ENCODE measurements around the gene TRAK2. TPM values are rescaled to one million over a fixed set of nuclear protein-coding genes. Genes with fewer than 3 reads are reported as not detected.

Gene TRAK2
- total RNA-seq, 1 experiment from 2014 or later = 30.1 TPM

- Histone ChIP-seq H3K36me3 (ENCODE audit: insufficient read depth, low read length, poor library complexity, severe bottlenecking) (no peaks in the 10 kb centered on the region), H3K27ac (ENCODE audit: low read depth, low read length, poor library complexity, severe bottlenecking) (peak overlapping the region; percentile 60), H3K4me1 (ENCODE audit: insufficient read depth, low read length, poor library complexity, severe bottlenecking) (peaks cover 65% of the 10 kb centered on the region), H3K27me3 (replicated peaks; ENCODE audit: insufficient read depth, low read depth, low read length, poor library complexity) (no peaks in the 10 kb centered on the region), H3K9me3 (ENCODE audit: low read depth, low read length, poor library complexity, severe bottlenecking) (no peaks in the 10 kb centered on the region), H3K4me3 (ENCODE audit: low read depth, low read length, poor library complexity, severe bottlenecking) (peak overlapping the region; percentile 17)
- no TSS peak for BruUV-seq (replicated peaks)
- ChIA-PET CTCF (interaction anchor here (0.6 kb wide), 1 partner anchor 48 kb away, joined by 3 read pairs; the partner anchor contains the start of genes STRADB and TRAK2), POLR2A (ENCODE audit: low non-redundant PET) (no interaction called here)
- DNase-seq (ENCODE audit: low spot score) = peak; percentile 73
- intact Hi-C loops (cut with micrococcal nuclease; ENCODE audit: unreplicated experiment) = no loop called here
- TF ChIP-seq CTCF (conservative IDR thresholded peaks at IDR 0.05; ENCODE audit: low read depth, low read length) (no peak), EZH2 (IDR thresholded peaks at IDR 0.05; ENCODE audit: borderline replicate concordance, low read depth, low read length, poor library complexity, severe bottlenecking) (no peak)
Measured at GRCh38 chr2:201403880-201404279, 47.4 kb downstream of the TRAK2 start.

GRCh38 chr2:201402651-201403562 is 48.4 kb downstream of the TRAK2 start:
- intact Hi-C loops (cut with micrococcal nuclease; ENCODE audit: unreplicated experiment) = no loop called here
- Histone ChIP-seq H3K27ac (ENCODE audit: low read depth, low read length, poor library complexity, severe bottlenecking) (peak overlapping the region; percentile 60), H3K9me3 (ENCODE audit: low read depth, low read length, poor library complexity, severe bottlenecking) (no peaks in the 10 kb centered on the region), H3K36me3 (ENCODE audit: insufficient read depth, low read length, poor library complexity, severe bottlenecking) (peaks cover 6% of the 10 kb centered on the region), H3K4me3 (ENCODE audit: low read depth, low read length, poor library complexity, severe bottlenecking) (no peak overlapping the region), H3K27me3 (replicated peaks; ENCODE audit: insufficient read depth, low read depth, low read length, poor library complexity) (no peaks in the 10 kb centered on the region), H3K4me1 (ENCODE audit: insufficient read depth, low read length, poor library complexity, severe bottlenecking) (peaks cover 64% of the 10 kb centered on the region)
- POLR2A ChIA-PET (ENCODE audit: low non-redundant PET) = interaction anchor here (0.5 to 0.6 kb wide), 2 partner anchors 31 to 48 kb away, joined by 3 to 7 read pairs; partner anchors contain the start of genes STRADB and TRAK2
- no TSS peak for BruUV-seq (replicated peaks)
- CTCF ChIA-PET = no interaction called here
- TF ChIP-seq CTCF (conservative IDR thresholded peaks at IDR 0.05; ENCODE audit: low read depth, low read length) (no peak), EZH2 (IDR thresholded peaks at IDR 0.05; ENCODE audit: borderline replicate concordance, low read depth, low read length, poor library complexity, severe bottlenecking) (no peak)
- DNase-seq (ENCODE audit: low spot score) = no peak

GRCh38 chr2:201401815-201402214 is 49.4 kb downstream of the TRAK2 start:
- BruUV-seq (replicated peaks) = no TSS peak
- ChIA-PET POLR2A (ENCODE audit: low non-redundant PET) (interaction anchor here (0.6 to 0.7 kb wide), 3 partner anchors 53 to 936 kb away, joined by 3 read pairs; no protein-coding TSS in a partner anchor), CTCF (no interaction called here)
- H3K27ac ChIP-seq (ENCODE audit: low read depth, low read length, poor library complexity, severe bottlenecking) = no peak overlapping the region
- H3K36me3 ChIP-seq (ENCODE audit: insufficient read depth, low read length, poor library complexity, severe bottlenecking) = peaks cover 17% of the 10 kb centered on the region
- no peaks in the 10 kb centered on the region for H3K27me3 ChIP-seq (replicated peaks; ENCODE audit: insufficient read depth, low read depth, low read length, poor library complexity)
- TF ChIP-seq CTCF (conservative IDR thresholded peaks at IDR 0.05; ENCODE audit: low read depth, low read length) (no peak), EZH2 (IDR thresholded peaks at IDR 0.05; ENCODE audit: borderline replicate concordance, low read depth, low read length, poor library complexity, severe bottlenecking) (no peak)
- DNase-seq (ENCODE audit: low spot score) = no peak
- H3K4me1 ChIP-seq (ENCODE audit: insufficient read depth, low read length, poor library complexity, severe bottlenecking) = peaks cover 54% of the 10 kb centered on the region
- intact Hi-C loops (cut with micrococcal nuclease; ENCODE audit: unreplicated experiment) = no loop called here
- H3K4me3 ChIP-seq (ENCODE audit: low read depth, low read length, poor library complexity, severe bottlenecking) = no peak overlapping the region
- H3K9me3 ChIP-seq (ENCODE audit: low read depth, low read length, poor library complexity, severe bottlenecking) = no peaks in the 10 kb centered on the region
